Neuronal stem cell (in vitro differentiated cells): ENCODE results near the gene TRIM51.
"Not testable (repeated sequence)": the region's sequence is repeated elsewhere in the genome, so short reads cannot be mapped to it uniquely, and the experiment has no call there.

Experiments
- DNase-seq: peaks from one replicate; pipeline ENCODE4 v3.0.0-alpha.2; 2013; ENCODE audit warnings: low spot score
- H2AFZ ChIP-seq: one replicate; pipeline ENCODE4 v1.6.1; 2013; ENCODE audit warnings: mild to moderate bottlenecking, low read length, inconsistent platforms
- H2AK5ac ChIP-seq: 2 replicates; pipeline ENCODE4 v1.6.1; 2013; ENCODE audit warnings: low read depth, mild to moderate bottlenecking, inconsistent platforms, low read length, moderate library complexity, mixed read lengths
- H2BK120ac ChIP-seq: 2 replicates; pipeline ENCODE4 v1.6.1; 2013; ENCODE audit warnings: low read depth, mild to moderate bottlenecking, inconsistent platforms, low read length, moderate library complexity, mixed read lengths
- H2BK12ac ChIP-seq: one replicate; pipeline ENCODE4 v1.6.1; 2013; ENCODE audit warnings: low read length, inconsistent platforms
- H2BK15ac ChIP-seq: 2 replicates; pipeline ENCODE4 v1.6.1; 2013; ENCODE audit warnings: mild to moderate bottlenecking, low read length, inconsistent platforms, mixed read lengths
- H2BK5ac ChIP-seq: one replicate; pipeline ENCODE4 v1.6.1; 2013; ENCODE audit warnings: inconsistent platforms, mild to moderate bottlenecking, low read length, moderate library complexity
- H3K14ac ChIP-seq: one replicate; pipeline ENCODE4 v1.6.1; 2013; ENCODE audit warnings: low read length, inconsistent platforms
- H3K18ac ChIP-seq: 2 replicates; pipeline ENCODE4 v1.6.1; 2013; ENCODE audit warnings: low read length, inconsistent platforms
- H3K23ac ChIP-seq: 2 replicates; pipeline ENCODE4 v1.6.1; 2013; ENCODE audit warnings: low read depth, mild to moderate bottlenecking, mixed read lengths, low read length, inconsistent platforms; ENCODE audit not compliant: poor library complexity
- H3K27ac ChIP-seq: replicated peaks from 3 replicates; pipeline ENCODE4 v1.5.1; 2013; ENCODE audit warnings: low read length, inconsistent platforms
- H3K27me3 ChIP-seq, 3 experiments: 2 replicates each; pipeline ENCODE4 v1.6.1; 2013; ENCODE audit warnings: low read length in 3 of 3, mild to moderate bottlenecking in 2 of 3, inconsistent platforms in 1 of 3, low read depth in 1 of 3, mixed read lengths in 1 of 3, moderate library complexity in 1 of 3; ENCODE audit not compliant: control insufficient read depth in 3 of 3, insufficient read depth in 3 of 3
- H3K36me3 ChIP-seq, 2 donors: replicated peaks in 1 of 2; 2 replicates each; pipeline ENCODE4 v1.6.1; 2013; ENCODE audit warnings: low read length in 2 of 2; ENCODE audit not compliant: control insufficient read depth in 2 of 2, insufficient read depth in 2 of 2
- H3K4ac ChIP-seq: 2 replicates; pipeline ENCODE4 v1.6.1; 2013; ENCODE audit warnings: inconsistent platforms, mild to moderate bottlenecking, low read length, moderate library complexity
- H3K4me1 ChIP-seq, 2 donors: 1 replicate in 1 of 2; 2 replicates in 1 of 2; pipeline ENCODE4 v1.6.1; 2013; ENCODE audit warnings: low read length in 2 of 2, low read depth in 1 of 2; ENCODE audit not compliant: control insufficient read depth in 2 of 2, insufficient read depth in 1 of 2
- H3K4me2 ChIP-seq: one replicate; pipeline ENCODE4 v1.6.1; 2013; ENCODE audit warnings: mild to moderate bottlenecking, low read length, inconsistent platforms; ENCODE audit not compliant: insufficient read depth, poor library complexity, severe bottlenecking
- H3K4me3 ChIP-seq, 2 donors: 2 replicates each; pipeline ENCODE4 v1.5.1; 2013; ENCODE audit warnings: low read length in 2 of 2, mild to moderate bottlenecking in 2 of 2, inconsistent platforms in 1 of 2, moderate library complexity in 1 of 2
- H3K79me1 ChIP-seq: one replicate; pipeline ENCODE4 v1.6.1; 2013; ENCODE audit warnings: low read depth, mild to moderate bottlenecking, inconsistent platforms, low read length, moderate library complexity
- H3K9ac ChIP-seq: one replicate; pipeline ENCODE4 v1.6.1; 2013; ENCODE audit warnings: mild to moderate bottlenecking, low read depth, low read length, inconsistent platforms; ENCODE audit not compliant: poor library complexity
- H3K9me3 ChIP-seq, 2 donors: replicated peaks in 1 of 2; 2 replicates each; pipeline versions ENCODE3 to v1.6.1; 2013; ENCODE audit warnings: low read length in 2 of 2, mild to moderate bottlenecking in 2 of 2, inconsistent platforms in 1 of 2, low read depth in 1 of 2, mixed read lengths in 1 of 2, moderate library complexity in 1 of 2; ENCODE audit not compliant: control insufficient read depth in 2 of 2, insufficient read depth in 1 of 2
- H4K8ac ChIP-seq: one replicate; pipeline ENCODE4 v1.6.1; 2013; ENCODE audit warnings: low read depth, mild to moderate bottlenecking, inconsistent platforms, low read length, moderate library complexity
- H4K91ac ChIP-seq: one replicate; pipeline ENCODE4 v1.6.1; 2013; ENCODE audit warnings: low read length, low read depth, mild to moderate bottlenecking, inconsistent platforms; ENCODE audit not compliant: poor library complexity
- WGBS, 2 donors: extraction: QIAGEN DNeasy Blood & Tissue Kit; methylation state at CpG; one replicate each; pipeline ENCODE4 v1.1.7; 2013; ENCODE audit warnings: missing lambda C conversion rate in 2 of 2, mixed read lengths in 1 of 2; ENCODE audit not compliant: insufficient read length in 2 of 2, insufficient replicate concordance in 1 of 2; ENCODE audit errors: extremely low coverage in 2 of 2; 5-methylcytosine and 5-hydroxymethylcytosine counted together

TRIM51 gene

GRCh38 chr11:55873146-55873545, 10.0 kb upstream of the TRIM51 start:
- H4K91ac ChIP-seq, H2BK12ac ChIP-seq, H3K4me1 ChIP-seq, H3K4ac ChIP-seq, H3K14ac ChIP-seq, H2AK5ac ChIP-seq, H4K8ac ChIP-seq, H3K4me3 ChIP-seq, H3K27ac ChIP-seq, H2BK5ac ChIP-seq, H3K4me2 ChIP-seq, H2AFZ ChIP-seq, H3K27me3 ChIP-seq, DNase-seq, H2BK120ac ChIP-seq, H2BK15ac ChIP-seq, H3K23ac ChIP-seq, H3K36me3 ChIP-seq, H3K9me3 ChIP-seq, H3K79me1 ChIP-seq, H3K9ac ChIP-seq, H3K18ac ChIP-seq: not testable (repeated sequence)
- no CpG with 5 or more reads among the region's 34 CpGs for WGBS, 2 donors

DNA sequence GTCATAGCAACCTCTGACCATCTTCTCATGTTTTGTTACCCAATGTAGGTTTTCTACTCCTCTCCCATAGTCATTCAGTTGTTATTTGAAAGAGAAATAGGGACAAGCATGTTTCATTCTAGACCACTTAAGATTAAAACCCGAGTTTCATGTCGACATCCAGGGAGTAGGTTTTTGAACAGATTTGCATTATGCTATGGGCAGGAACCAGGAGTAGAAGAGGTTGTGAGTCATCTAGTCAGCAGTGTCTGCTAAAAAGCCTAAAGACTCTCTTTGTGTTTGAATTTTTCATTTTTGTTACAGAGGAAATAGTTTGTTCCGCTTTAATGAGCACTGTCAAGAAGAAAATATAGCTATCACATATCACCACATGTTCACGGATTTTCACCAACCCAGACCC, 1.9 kb downstream of the TRIM51 start:
- H3K27ac ChIP-seq, H2AFZ ChIP-seq, H2BK12ac ChIP-seq, H4K8ac ChIP-seq, H3K27me3 ChIP-seq, H2BK120ac ChIP-seq, H2BK5ac ChIP-seq, H3K9me3 ChIP-seq, H3K14ac ChIP-seq, H3K9ac ChIP-seq, H3K4me2 ChIP-seq, H2AK5ac ChIP-seq, H3K23ac ChIP-seq, H3K4me3 ChIP-seq, H3K36me3 ChIP-seq, H3K79me1 ChIP-seq, H3K4me1 ChIP-seq, H3K18ac ChIP-seq, H2BK15ac ChIP-seq, DNase-seq, H3K4ac ChIP-seq, H4K91ac ChIP-seq: not testable (repeated sequence)
- WGBS, 2 donors, result no CpG with 5 or more reads among the region's 4 CpGs

- not testable (repeated sequence) for H2BK120ac ChIP-seq, H4K91ac ChIP-seq, H3K9me3 ChIP-seq, H3K4me3 ChIP-seq, H3K18ac ChIP-seq, H2BK12ac ChIP-seq, H3K79me1 ChIP-seq, H3K4ac ChIP-seq, H3K36me3 ChIP-seq, DNase-seq, H3K23ac ChIP-seq, H3K14ac ChIP-seq, H3K27me3 ChIP-seq, H3K27ac ChIP-seq, H2BK15ac ChIP-seq, H2AFZ ChIP-seq, H2BK5ac ChIP-seq, H4K8ac ChIP-seq, H3K9ac ChIP-seq, H3K4me2 ChIP-seq, H2AK5ac ChIP-seq, H3K4me1 ChIP-seq
- WGBS, 2 donors, result no CpG with 5 or more reads among the region's 9 CpGs
Observed at GRCh38 chr11:55885481-55885880, 2.4 kb downstream of the TRIM51 start.

GRCh38 chr11:55895216-55895615, 12.1 kb downstream of the TRIM51 start:
- no peak for DNase-seq
- H3K4me1 ChIP-seq, result no peaks in the 10 kb centered on the region
- H3K4me3 ChIP-seq, result no peak overlapping the region
- H2BK12ac ChIP-seq, result no peak overlapping the region
- WGBS, 2 donors, result no CpG with 5 or more reads among the region's 8 CpGs
- H3K9ac ChIP-seq, result no peak overlapping the region
- H3K9me3 ChIP-seq, result peaks cover 0 to 5% of the 10 kb centered on the region in 2 donors
- H2BK15ac ChIP-seq, result no peak overlapping the region
- no peak overlapping the region for H2AK5ac ChIP-seq
- no peak overlapping the region for H3K23ac ChIP-seq
- H4K91ac ChIP-seq, result no peak overlapping the region
- no peak overlapping the region for H3K4ac ChIP-seq
- no peak overlapping the region for H2BK120ac ChIP-seq
- H3K4me2 ChIP-seq, result no peak overlapping the region
- H3K36me3 ChIP-seq, result no peaks in the 10 kb centered on the region
- no peak overlapping the region for H2AFZ ChIP-seq
- H2BK5ac ChIP-seq, result no peak overlapping the region
- H4K8ac ChIP-seq, result no peak overlapping the region
- H3K27me3 ChIP-seq, result no peaks in the 10 kb centered on the region
- no peaks in the 10 kb centered on the region for H3K79me1 ChIP-seq
- H3K14ac ChIP-seq, result no peak overlapping the region
- H3K27ac ChIP-seq, result no peak overlapping the region
- H3K18ac ChIP-seq, result no peak overlapping the region
